Trophoblast cell (in vitro differentiated cells and primary cell): ENCODE results near the gene PFKFB2.

Experiments
- DNase-seq, 2 donors: peaks; one replicate each; pipeline ENCODE4 v3.0.0-alpha.2; 2016
- H2AFZ ChIP-seq: 2 replicates; pipeline ENCODE4 v1.6.1; 2013; ENCODE audit warnings: low read length, moderate library complexity, mild to moderate bottlenecking; ENCODE audit not compliant: insufficient read depth, poor library complexity
- H2AK5ac ChIP-seq: 2 replicates; pipeline ENCODE4 v1.6.1; 2013; ENCODE audit warnings: mild to moderate bottlenecking, low read length
- H2BK120ac ChIP-seq: 2 replicates; pipeline ENCODE4 v1.6.1; 2013; ENCODE audit warnings: low read length, mild to moderate bottlenecking, moderate library complexity; ENCODE audit not compliant: insufficient read depth, poor library complexity
- H2BK12ac ChIP-seq: 2 replicates; pipeline ENCODE4 v1.6.1; 2013; ENCODE audit warnings: mild to moderate bottlenecking, low read length, moderate library complexity
- H2BK5ac ChIP-seq: 2 replicates; pipeline ENCODE4 v1.6.1; 2013; ENCODE audit warnings: low read length, low read depth, moderate library complexity, mild to moderate bottlenecking; ENCODE audit not compliant: poor library complexity
- H3K14ac ChIP-seq: 2 replicates; pipeline ENCODE4 v1.6.1; 2013; ENCODE audit warnings: mild to moderate bottlenecking, low read length
- H3K18ac ChIP-seq: 2 replicates; pipeline ENCODE4 v1.6.1; 2013; ENCODE audit warnings: mild to moderate bottlenecking, low read length
- H3K23ac ChIP-seq: 2 replicates; pipeline ENCODE4 v1.6.1; 2013; ENCODE audit warnings: low read length
- H3K27ac ChIP-seq: 2 replicates; pipeline ENCODE4 v1.5.1; 2013; ENCODE audit warnings: low read depth, mild to moderate bottlenecking, inconsistent platforms, low read length, moderate library complexity
- H3K27me3 ChIP-seq: 2 replicates; pipeline ENCODE4 v1.6.1; 2013; ENCODE audit warnings: inconsistent platforms, mild to moderate bottlenecking, low read length, moderate library complexity; ENCODE audit not compliant: insufficient read depth
- H3K36me3 ChIP-seq, 2 experiments: 1 replicate in 1 of 2; 2 replicates in 1 of 2; pipeline ENCODE4 v1.6.1; 2013; ENCODE audit warnings: low read length in 2 of 2, mild to moderate bottlenecking in 2 of 2, moderate library complexity in 1 of 2; ENCODE audit not compliant: insufficient read depth in 2 of 2, control insufficient read depth in 1 of 2
- H3K4ac ChIP-seq: 2 replicates; pipeline ENCODE4 v1.6.1; 2013; ENCODE audit warnings: low read depth, mild to moderate bottlenecking, low read length, moderate library complexity
- H3K4me1 ChIP-seq, 2 experiments: 1 replicate in 1 of 2; 2 replicates in 1 of 2; pipeline ENCODE4 v1.6.1; 2013; ENCODE audit warnings: low read length in 2 of 2, mild to moderate bottlenecking in 2 of 2, moderate library complexity in 1 of 2; ENCODE audit not compliant: insufficient read depth in 2 of 2, control insufficient read depth in 1 of 2
- H3K4me2 ChIP-seq: 2 replicates; pipeline ENCODE4 v1.6.1; 2013; ENCODE audit warnings: inconsistent platforms, mild to moderate bottlenecking, low read length, moderate library complexity
- H3K4me3 ChIP-seq: 2 replicates; pipeline ENCODE4 v1.5.1; 2013; ENCODE audit warnings: mild to moderate bottlenecking, low read depth, low read length, inconsistent platforms
- H3K79me1 ChIP-seq: one replicate; pipeline ENCODE4 v1.6.1; 2013; ENCODE audit warnings: low read length
- H3K79me2 ChIP-seq: 2 replicates; pipeline ENCODE4 v1.6.1; 2013; ENCODE audit warnings: low read length, mild to moderate bottlenecking; ENCODE audit not compliant: control insufficient read depth, insufficient read depth, poor library complexity
- H3K9ac ChIP-seq: 2 replicates; pipeline ENCODE4 v1.6.1; 2013; ENCODE audit warnings: mild to moderate bottlenecking, low read length
- H3K9me3 ChIP-seq: 2 replicates; pipeline ENCODE4 v1.6.1; 2013; ENCODE audit warnings: low read depth, mild to moderate bottlenecking, control low read depth, inconsistent platforms, low read length; ENCODE audit not compliant: insufficient read depth
- H4K12ac ChIP-seq: 2 replicates; pipeline ENCODE4 v1.6.1; 2013; ENCODE audit warnings: low read depth, mild to moderate bottlenecking, low read length, moderate library complexity
- H4K8ac ChIP-seq: 2 replicates; pipeline ENCODE4 v1.6.1; 2013; ENCODE audit warnings: low read depth, mild to moderate bottlenecking, low read length, moderate library complexity
- H4K91ac ChIP-seq: one replicate; pipeline ENCODE4 v1.6.1; 2013; ENCODE audit warnings: low read depth, mild to moderate bottlenecking, low read length, moderate library complexity
- WGBS: extraction: QIAGEN DNeasy Blood & Tissue Kit; methylation state at CpG from one replicate; pipeline ENCODE4 v1.1.7; 2013; ENCODE audit warnings: missing lambda C conversion rate; ENCODE audit not compliant: insufficient read length, insufficient coverage; ENCODE audit errors: extremely low coverage; 5-methylcytosine and 5-hydroxymethylcytosine counted together

The PFKFB2 gene

GRCh38 chr1:207018707-207019106, 34.4 kb upstream of the PFKFB2 start:
- no peaks in the 10 kb centered on the region for H3K79me1 ChIP-seq
- H3K23ac ChIP-seq = no peak overlapping the region
- no peak overlapping the region for H3K14ac ChIP-seq
- no peak overlapping the region for H4K8ac ChIP-seq
- H4K12ac ChIP-seq = no peak overlapping the region
- H3K27ac ChIP-seq = no peak overlapping the region
- no peak overlapping the region for H2AFZ ChIP-seq
- H4K91ac ChIP-seq = no peak overlapping the region
- no peak overlapping the region for H3K4me3 ChIP-seq
- H3K9me3 ChIP-seq = no peaks in the 10 kb centered on the region
- H3K27me3 ChIP-seq = no peaks in the 10 kb centered on the region
- H2BK120ac ChIP-seq = no peak overlapping the region
- no peak overlapping the region for H3K4me2 ChIP-seq
- no peaks in the 10 kb centered on the region for H3K79me2 ChIP-seq
- no peak overlapping the region for H3K18ac ChIP-seq
- no CpG with 5 or more reads among the region's 4 CpGs for WGBS
- no peak overlapping the region for H3K4ac ChIP-seq
- H3K4me1 ChIP-seq = no peaks in the 10 kb centered on the region
- no peak overlapping the region for H2BK5ac ChIP-seq
- no peak overlapping the region for H2BK12ac ChIP-seq
- DNase-seq = no peak
- H3K9ac ChIP-seq = no peak overlapping the region
- H2AK5ac ChIP-seq = no peak overlapping the region
- H3K36me3 ChIP-seq = no peaks in the 10 kb centered on the region

GRCh38 chr1:207019161-207019560, 33.9 kb upstream of the PFKFB2 start:
- H3K9me3 ChIP-seq = no peaks in the 10 kb centered on the region
- H2BK12ac ChIP-seq = no peak overlapping the region
- H2BK5ac ChIP-seq = no peak overlapping the region
- H2AK5ac ChIP-seq = no peak overlapping the region
- no peak for DNase-seq
- no peaks in the 10 kb centered on the region for H3K79me2 ChIP-seq
- H3K14ac ChIP-seq = no peak overlapping the region
- H4K12ac ChIP-seq = no peak overlapping the region
- H3K27ac ChIP-seq = no peak overlapping the region
- H3K79me1 ChIP-seq = no peaks in the 10 kb centered on the region
- no peak overlapping the region for H3K4ac ChIP-seq
- H3K4me1 ChIP-seq = no peaks in the 10 kb centered on the region
- H3K4me3 ChIP-seq = no peak overlapping the region
- H3K36me3 ChIP-seq = no peaks in the 10 kb centered on the region
- WGBS = no CpG with 5 or more reads among the region's 2 CpGs
- no peaks in the 10 kb centered on the region for H3K27me3 ChIP-seq
- H3K18ac ChIP-seq = no peak overlapping the region
- no peak overlapping the region for H4K91ac ChIP-seq
- no peak overlapping the region for H3K23ac ChIP-seq
- H2BK120ac ChIP-seq = no peak overlapping the region
- H3K9ac ChIP-seq = no peak overlapping the region
- H2AFZ ChIP-seq = no peak overlapping the region
- H4K8ac ChIP-seq = no peak overlapping the region
- no peak overlapping the region for H3K4me2 ChIP-seq

GRCh38 chr1:207019661-207020060, 33.4 kb upstream of the PFKFB2 start:
- H2AK5ac ChIP-seq = no peak overlapping the region
- no peak overlapping the region for H3K9ac ChIP-seq
- no peak overlapping the region for H4K12ac ChIP-seq
- no peak overlapping the region for H2AFZ ChIP-seq
- no peak overlapping the region for H3K4me2 ChIP-seq
- H3K27ac ChIP-seq = no peak overlapping the region
- H3K9me3 ChIP-seq = no peaks in the 10 kb centered on the region
- no peak overlapping the region for H2BK12ac ChIP-seq
- no peaks in the 10 kb centered on the region for H3K36me3 ChIP-seq
- H3K27me3 ChIP-seq = no peaks in the 10 kb centered on the region
- no peak overlapping the region for H3K4me3 ChIP-seq
- H3K4ac ChIP-seq = no peak overlapping the region
- no peak for DNase-seq
- H3K79me1 ChIP-seq = peaks cover 2% of the 10 kb centered on the region
- no peak overlapping the region for H2BK5ac ChIP-seq
- no CpG with 5 or more reads among the region's 2 CpGs for WGBS
- no peak overlapping the region for H4K91ac ChIP-seq
- H4K8ac ChIP-seq = no peak overlapping the region
- H2BK120ac ChIP-seq = no peak overlapping the region
- H3K4me1 ChIP-seq = peaks cover 2 to 3% of the 10 kb centered on the region in 2 experiments
- H3K14ac ChIP-seq = no peak overlapping the region
- H3K23ac ChIP-seq = no peak overlapping the region
- no peak overlapping the region for H3K18ac ChIP-seq
- no peaks in the 10 kb centered on the region for H3K79me2 ChIP-seq

- H4K12ac ChIP-seq = no peak overlapping the region
- H3K4me2 ChIP-seq = no peak overlapping the region
- DNase-seq = no peak
- H2AFZ ChIP-seq = no peak overlapping the region
- no peak overlapping the region for H2BK120ac ChIP-seq
- no peak overlapping the region for H4K8ac ChIP-seq
- H2AK5ac ChIP-seq = no peak overlapping the region
- H3K4ac ChIP-seq = no peak overlapping the region
- H3K36me3 ChIP-seq = no peaks in the 10 kb centered on the region
- no peak overlapping the region for H3K4me3 ChIP-seq
- no peak overlapping the region for H3K23ac ChIP-seq
- no peaks in the 10 kb centered on the region for H3K9me3 ChIP-seq
- H3K4me1 ChIP-seq = peaks cover 6 to 7% of the 10 kb centered on the region in 2 experiments
- H3K14ac ChIP-seq = no peak overlapping the region
- H3K9ac ChIP-seq = no peak overlapping the region
- no peak overlapping the region for H3K27ac ChIP-seq
- peaks cover 2% of the 10 kb centered on the region for H3K79me1 ChIP-seq
- H2BK5ac ChIP-seq = no peak overlapping the region
- H4K91ac ChIP-seq = no peak overlapping the region
- H3K18ac ChIP-seq = no peak overlapping the region
- no CpG with 5 or more reads among the region's 9 CpGs for WGBS
- H3K79me2 ChIP-seq = no peaks in the 10 kb centered on the region
- H3K27me3 ChIP-seq = no peaks in the 10 kb centered on the region
- no peak overlapping the region for H2BK12ac ChIP-seq
These were observed 32.9 kb upstream of the PFKFB2 start for GRCh38 chr1:207020065-207020708.
